Measurements from ENCODE around the gene YIPF4.
"Not testable (repeated sequence)": the region's sequence is repeated elsewhere in the genome, so short reads cannot be mapped to it uniquely, and the experiment has no call there.

The YIPF4 gene

DNA sequence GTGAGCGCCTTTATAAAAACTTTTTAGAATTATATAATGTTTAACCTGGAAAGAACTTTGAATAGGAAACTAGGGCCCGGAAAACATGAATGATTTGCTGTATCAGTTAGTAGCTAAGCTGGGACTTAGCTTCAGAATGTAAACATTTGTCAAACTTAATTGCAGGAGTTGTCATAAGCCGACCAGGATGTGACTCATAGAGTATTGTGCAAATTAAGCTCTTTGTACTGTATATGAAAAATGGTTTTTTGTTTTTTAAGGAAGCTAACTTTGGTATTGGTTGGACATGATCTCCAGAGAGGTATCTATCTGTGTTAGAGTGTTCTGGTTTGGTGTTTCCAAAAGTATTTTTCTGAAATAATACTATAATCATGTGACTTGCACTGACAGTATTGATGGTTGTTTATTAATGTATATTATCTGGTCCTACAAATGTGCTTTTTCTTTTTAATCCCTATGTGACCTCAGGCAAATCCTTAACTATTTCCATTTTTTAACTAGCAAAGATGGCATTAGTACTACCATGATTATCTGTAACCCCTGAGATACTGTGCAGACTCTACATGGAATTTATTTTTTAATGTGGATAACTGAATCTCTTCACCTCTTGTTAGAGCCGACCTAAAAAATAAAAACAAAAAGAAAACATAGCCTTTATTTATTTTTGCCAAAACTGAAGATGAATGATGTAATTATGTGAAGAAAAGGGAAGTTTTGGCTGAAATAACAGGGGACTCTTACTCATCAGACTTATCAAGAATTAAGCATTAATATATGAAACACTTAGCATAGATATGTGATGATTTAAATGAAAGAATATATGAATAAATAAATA lies 11.7 kb downstream of the YIPF4 start:
- no peak for DNase-seq

DNA sequence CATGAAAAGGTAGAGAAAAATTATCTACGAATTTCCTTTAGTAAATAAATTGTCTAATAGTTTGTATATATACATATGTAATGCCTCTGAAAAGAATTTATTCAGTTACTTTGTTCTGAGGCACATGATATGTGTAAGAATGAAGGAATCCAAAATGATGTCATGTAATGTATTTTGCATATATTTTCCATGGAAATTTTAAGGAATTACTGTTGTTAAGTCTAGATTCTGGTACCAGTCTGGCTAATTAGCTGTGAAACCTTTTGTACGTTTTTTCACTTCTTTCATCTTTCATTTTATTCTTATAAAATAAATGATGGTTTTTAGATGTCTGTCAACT lies 12.3 kb downstream of the YIPF4 start:
- no peak for DNase-seq

DNA sequence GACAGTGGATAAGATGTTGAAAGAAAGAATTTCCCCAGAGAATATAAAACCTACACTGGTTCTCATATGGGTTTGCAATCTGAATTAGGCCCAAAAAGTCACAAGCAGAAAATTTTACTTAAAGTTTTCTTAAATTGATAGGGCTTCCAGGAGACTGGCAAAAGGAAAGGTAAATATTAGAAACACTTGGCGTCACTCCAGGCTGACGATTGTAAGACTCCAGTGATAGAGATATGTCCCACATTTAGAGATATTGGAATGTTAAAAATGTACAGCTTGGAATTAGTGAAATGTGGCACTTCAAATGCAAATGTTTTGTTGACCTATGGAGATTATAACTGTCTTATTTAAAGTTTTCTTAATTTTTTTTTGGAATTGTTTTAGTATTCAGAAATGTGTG lies 14.0 kb downstream of the YIPF4 start:
- DNase-seq, result no peak

GRCh38 chr2:32293493-32293892 lies 15.8 kb downstream of the YIPF4 start:
- DNase-seq, result not testable (repeated sequence)

GRCh38 chr2:32293966-32294562 lies 16.4 kb downstream of the YIPF4 start:
- DNase-seq, result not testable (repeated sequence)

DNA sequence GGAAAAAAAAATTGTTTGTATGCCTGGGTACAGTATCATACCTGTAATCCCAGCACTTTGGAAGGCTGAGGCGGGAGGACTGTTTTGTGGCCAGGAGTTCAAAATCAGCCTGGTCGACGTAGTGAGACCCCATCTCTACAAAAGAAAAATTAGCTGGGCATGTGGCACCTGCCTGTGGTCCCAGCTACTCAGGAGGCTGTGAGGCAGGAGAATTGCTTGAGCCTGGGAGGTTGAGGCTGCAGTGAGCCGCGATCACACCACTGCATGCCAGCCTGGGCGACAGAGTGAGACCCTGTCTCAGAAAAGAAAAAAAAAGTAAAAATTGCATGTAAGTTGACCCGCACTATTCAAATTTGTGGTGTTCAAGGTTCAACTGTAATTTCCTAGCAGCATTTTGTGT lies 32.9 kb downstream of the YIPF4 start:
- no peak for DNase-seq

- no peak for DNase-seq
These were observed 37.2 kb downstream of the YIPF4 start for GRCh38 chr2:32314886-32315285.

DNA sequence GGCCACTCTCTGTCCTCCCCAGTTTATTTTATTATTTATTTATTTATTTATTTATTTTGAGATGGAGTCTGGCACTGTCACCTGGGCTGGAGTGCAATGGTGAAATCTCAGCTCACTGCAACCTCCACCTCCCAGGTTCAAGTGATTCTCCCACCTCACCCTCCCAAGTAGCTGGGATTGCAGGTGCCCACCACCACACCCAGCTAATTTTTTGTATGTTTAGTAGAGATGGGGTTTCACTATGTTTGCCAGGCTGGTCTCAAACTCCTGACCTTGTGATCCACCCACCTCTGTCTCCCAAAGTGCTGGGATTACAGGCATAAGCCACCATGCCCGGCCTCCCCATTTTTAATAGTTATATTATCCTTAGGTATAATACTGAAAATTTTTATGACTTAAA lies 51.0 kb downstream of the YIPF4 start:
- not testable (repeated sequence) for DNase-seq

GRCh38 chr2:32329180-32329980 lies 51.7 kb downstream of the YIPF4 start:
- not testable (repeated sequence) for DNase-seq

- DNase-seq, result no peak
These were observed 52.4 kb downstream of the YIPF4 start for GRCh38 chr2:32330136-32330535.

DNA sequence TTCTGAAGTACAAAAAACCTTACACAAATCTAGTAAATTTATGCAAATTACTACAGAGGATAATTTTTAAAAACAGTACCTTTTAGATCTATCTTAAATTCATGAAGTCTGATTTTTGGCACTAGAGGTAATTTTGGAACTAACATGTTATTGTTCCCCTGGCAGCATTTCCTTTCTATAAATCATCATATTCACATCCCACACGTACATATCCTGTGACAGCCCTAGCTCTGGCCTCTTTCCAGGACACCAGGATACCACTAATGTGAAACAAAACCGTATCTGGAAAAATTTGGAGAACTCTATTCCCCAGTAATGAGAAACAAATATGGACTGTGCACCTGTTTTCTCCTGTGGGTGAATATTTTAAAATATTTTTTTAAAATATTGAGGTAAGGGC lies 65.1 kb downstream of the YIPF4 start:
- DNase-seq, result no peak

- DNase-seq, result not testable (repeated sequence)
These were observed 73.1 kb downstream of the YIPF4 start for GRCh38 chr2:32350797-32351196.

GRCh38 chr2:32355976-32356680 lies 78.4 kb downstream of the YIPF4 start:
- no peak for DNase-seq

- peak; percentile 99 for DNase-seq
These were observed 79.1 kb downstream of the YIPF4 start, which contains the start of gene BIRC6 for GRCh38 chr2:32356681-32357317. TSS of gene BIRC6 (plus strand) at chr2:32357023. CDS start at chr2:32357162, 139 bp downstream.

DNA sequence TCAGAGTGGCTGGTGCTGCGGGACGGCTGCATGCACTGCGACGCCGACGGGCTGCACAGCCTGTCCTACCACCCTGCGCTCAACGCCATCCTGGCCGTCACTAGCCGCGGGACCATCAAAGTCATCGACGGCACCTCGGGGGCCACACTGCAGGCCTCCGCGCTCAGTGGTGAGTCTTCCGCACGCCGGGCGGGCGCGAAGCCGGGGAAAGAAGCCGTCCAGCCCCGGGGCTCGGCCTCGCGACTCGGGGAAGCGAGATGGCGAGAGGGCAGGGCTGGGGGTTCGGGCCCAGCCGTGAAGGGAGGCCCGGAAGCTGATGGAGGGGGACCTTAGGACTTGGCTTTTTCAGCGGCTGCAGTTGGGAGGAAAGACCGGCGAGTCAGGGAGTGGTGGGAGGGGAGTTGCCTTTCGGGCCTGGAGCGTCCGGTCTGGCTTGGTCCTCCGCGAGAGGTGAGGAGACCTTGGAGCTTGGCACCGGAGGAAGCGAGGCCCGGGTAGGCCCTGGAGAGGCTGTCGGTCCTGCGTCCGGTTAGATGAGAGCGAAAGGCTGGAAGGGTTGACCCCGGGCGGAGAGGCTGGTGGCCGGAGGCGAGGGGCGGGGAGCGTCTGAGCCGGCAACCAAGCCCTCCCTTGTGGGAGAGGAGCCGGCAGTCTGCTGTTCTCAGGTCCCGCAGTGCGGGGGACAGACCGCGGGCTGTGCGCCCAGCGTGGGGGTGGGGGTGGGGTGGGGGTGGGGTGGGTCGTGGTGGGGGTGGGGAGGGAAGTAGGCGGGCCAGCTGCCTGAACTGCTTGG lies 79.8 kb downstream of the YIPF4 start:
- peak; percentile 69 for DNase-seq

DNA sequence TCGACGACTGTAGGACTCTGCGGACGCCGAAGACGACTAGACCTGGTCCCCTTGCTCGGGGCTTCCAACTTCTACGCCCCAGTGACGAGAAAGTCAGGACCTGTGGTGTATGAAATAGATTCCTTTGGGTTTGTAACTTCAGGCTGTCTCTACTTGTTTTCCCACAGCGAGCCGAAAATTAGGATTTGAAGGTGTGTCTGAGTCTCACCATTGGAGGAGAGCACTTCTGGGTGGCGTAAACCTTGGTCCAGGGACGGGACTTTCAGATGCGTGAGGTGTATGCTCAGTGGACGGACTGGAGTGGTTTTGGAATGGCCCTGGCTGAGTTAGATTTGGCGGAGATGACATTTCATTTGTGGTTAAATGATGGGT lies 80.4 kb downstream of the YIPF4 start:
- no peak for DNase-seq

DNA sequence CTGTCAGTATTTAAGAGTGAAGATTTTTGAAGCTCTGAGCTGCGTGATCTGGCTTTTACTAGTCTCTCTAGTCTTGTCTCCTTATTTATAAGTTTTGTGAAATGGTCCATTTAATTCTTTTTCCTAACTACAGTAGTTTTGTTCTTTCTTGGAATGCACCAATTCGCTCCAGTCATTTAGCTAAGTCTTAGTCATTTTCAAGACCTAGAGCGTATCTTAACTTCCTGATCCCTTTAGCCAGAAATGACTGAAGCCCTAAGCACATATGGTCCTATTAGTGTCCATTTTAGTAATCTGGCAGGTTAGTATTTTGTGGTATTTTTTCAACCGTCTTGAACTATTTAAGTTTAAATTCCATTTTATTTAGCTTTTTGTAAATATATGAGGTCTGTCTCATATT lies 82.7 kb downstream of the YIPF4 start:
- DNase-seq, result no peak

DNA sequence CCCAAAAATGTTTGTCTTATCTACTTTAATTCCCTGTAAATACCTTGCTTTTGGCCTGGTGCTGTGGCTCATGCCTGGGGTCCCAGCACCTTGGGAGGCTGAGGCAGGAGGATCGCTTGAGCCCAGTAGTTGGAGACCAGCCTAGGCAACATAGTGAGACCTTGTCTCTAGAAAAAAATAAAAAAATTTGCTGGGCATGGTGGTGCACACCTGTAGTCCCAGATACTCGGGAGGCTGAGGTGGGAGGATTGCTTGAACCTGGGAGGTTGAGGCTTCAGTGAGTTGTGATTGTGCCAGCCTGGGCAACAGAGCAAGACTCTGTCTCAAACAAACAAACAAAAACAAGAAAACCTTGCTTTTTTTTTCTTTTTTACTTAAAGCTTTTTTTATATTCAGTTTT lies 85.3 kb downstream of the YIPF4 start:
- DNase-seq, result not testable (repeated sequence)

- DNase-seq, result no peak
These were observed 85.9 kb downstream of the YIPF4 start for GRCh38 chr2:32363597-32363996.

- not testable (repeated sequence) for DNase-seq
These were observed 86.6 kb downstream of the YIPF4 start for GRCh38 chr2:32364290-32364689.

- not testable (repeated sequence) for DNase-seq
These were observed 88.0 kb downstream of the YIPF4 start for GRCh38 chr2:32365679-32366078.
